Keratinocyte (primary cell): Measurements from ENCODE around the gene PHKA1.

Experiments
- CTCF ChIP-seq, 3 experiments: IDR thresholded peaks in 1 of 3; conservative IDR thresholded peaks in 1 of 3; optimal IDR thresholded peaks in 1 of 3; 2 replicates in 2 of 3; 3 replicates in 1 of 3; pipeline versions ENCODE3 to v1.5.1; 2011; ENCODE audit warnings: low read length in 3 of 3, mild to moderate bottlenecking in 3 of 3, moderate library complexity in 2 of 3, control low read depth in 1 of 3, inconsistent platforms in 1 of 3; ENCODE audit not compliant: insufficient read depth in 2 of 3; ENCODE audit errors: extremely low read depth in 1 of 3
- EZH2 ChIP-seq: IDR thresholded peaks from one replicate; pipeline ENCODE4 v1.6.1; 2012; ENCODE audit warnings: inconsistent platforms, mild to moderate bottlenecking, low read length, moderate library complexity

- no peak for TF ChIP-seq CTCF (optimal IDR thresholded peaks at IDR 0.05 in 1 of 3, IDR thresholded peaks at IDR 0.05 in 1 of 3, conservative IDR thresholded peaks at IDR 0.05 in 1 of 3; ENCODE audit: extremely low read depth in 1 of 3, insufficient read depth in 2 of 3, low read length in 3 of 3)
- no peak for TF ChIP-seq EZH2
Measured at GRCh38 chrX:72687396-72687795, 26.7 kb downstream of the PHKA1 start.
